Fibroblast of the aortic adventitia (primary cell): ENCODE data around the gene FRMD4A. TPM values are rescaled to one million over a fixed set of nuclear protein-coding genes. Genes with fewer than 3 reads are reported as not detected.

Source experiments
- DNase-seq: peaks from one replicate; pipeline ENCODE4 v3.0.0-alpha.2; 2010; ENCODE audit warnings: low read depth
- H3K4me3 ChIP-seq: 2 replicates; pipeline ENCODE4 v1.5.1; 2011; ENCODE audit warnings: low read depth, mild to moderate bottlenecking, control low read depth, low read length, moderate library complexity
- CTCF ChIP-seq: IDR thresholded peaks from 2 replicates; pipeline ENCODE4 v1.5.1; 2011; ENCODE audit warnings: mild to moderate bottlenecking, low read length, control low read depth, inconsistent platforms; ENCODE audit not compliant: insufficient read depth
- total RNA-seq: library from RNA; depleted of rRNA; stranded (reverse); fragments of >200 nt; gene quantifications from 2 replicates; pipeline ENCODE4 v1.2.3, GENCODE V29; 2012; ENCODE audit warnings: low replicate concordance

Gene FRMD4A
- total RNA-seq, 1 donor: 42.4 TPM

- H3K4me3 ChIP-seq: no peak overlapping the region
- no peak for TF ChIP-seq CTCF
- DNase-seq: peak; percentile 35
Measured at GRCh38 chr10:13883636-13884444, 446.9 kb downstream of the FRMD4A start.

- peak; percentile 98 for DNase-seq
- no peak for TF ChIP-seq CTCF
- H3K4me3 ChIP-seq: peak overlapping the region; percentile 4
Measured at GRCh38 chr10:13882119-13882711, 448.5 kb downstream of the FRMD4A start.

- TF ChIP-seq CTCF: no peak
- no peak overlapping the region for H3K4me3 ChIP-seq
- DNase-seq: no peak
Measured at GRCh38 chr10:13880760-13881159, 450.0 kb downstream of the FRMD4A start.

- peak; percentile 94 for DNase-seq
- no peak overlapping the region for H3K4me3 ChIP-seq
- no peak for TF ChIP-seq CTCF
Measured at GRCh38 chr10:13877154-13877909, 453.4 kb downstream of the FRMD4A start.

GRCh38 chr10:13873196-13873595 lies 457.5 kb downstream of the FRMD4A start:
- no peak for DNase-seq
- TF ChIP-seq CTCF: no peak
- no peak overlapping the region for H3K4me3 ChIP-seq

- H3K4me3 ChIP-seq: no peak overlapping the region
- DNase-seq: no peak
- no peak for TF ChIP-seq CTCF
Measured at GRCh38 chr10:13872411-13872810, 458.3 kb downstream of the FRMD4A start.
